NCI-H1436 (cell line): ENCODE measurements around the gene PCK2.
"Not testable (repeated sequence)": the region's sequence is repeated elsewhere in the genome, so short reads cannot be mapped to it uniquely, and the experiment has no call there.

Source experiments
- DNase-seq: peaks from one replicate; lab custom pipeline; 2025; lab: John Stamatoyannopoulos, UW

PCK2 gene

GRCh38 chr14:24093901-24094840, at the start of gene PCK2:
Gene PCK2, plus strand, starts transcription at chr14:24094311. Its CDS starts 95 bp downstream, at chr14:24094406.
- peak; percentile 89 for DNase-seq

DNA sequence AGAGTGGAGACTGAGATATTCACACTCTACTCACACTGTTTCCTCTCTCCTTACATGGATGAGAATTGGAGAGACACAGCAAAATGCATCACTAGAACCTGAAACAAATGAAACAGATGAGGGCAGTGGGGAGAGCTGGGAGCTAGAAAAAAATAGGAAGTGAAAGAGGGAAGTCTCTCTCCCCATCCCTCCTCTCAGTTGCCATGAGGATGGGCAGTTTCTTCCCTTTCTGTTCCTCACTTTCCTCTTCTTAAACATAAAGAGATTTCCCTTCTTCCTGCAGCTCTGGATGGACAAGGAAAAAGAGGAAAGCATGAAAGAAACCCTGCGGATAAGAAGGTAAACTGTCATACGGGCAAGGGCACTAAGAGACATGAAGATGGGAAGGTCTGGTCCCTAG, 45.1 kb upstream of the PCK2 start:
- not testable (repeated sequence) for DNase-seq

DNA sequence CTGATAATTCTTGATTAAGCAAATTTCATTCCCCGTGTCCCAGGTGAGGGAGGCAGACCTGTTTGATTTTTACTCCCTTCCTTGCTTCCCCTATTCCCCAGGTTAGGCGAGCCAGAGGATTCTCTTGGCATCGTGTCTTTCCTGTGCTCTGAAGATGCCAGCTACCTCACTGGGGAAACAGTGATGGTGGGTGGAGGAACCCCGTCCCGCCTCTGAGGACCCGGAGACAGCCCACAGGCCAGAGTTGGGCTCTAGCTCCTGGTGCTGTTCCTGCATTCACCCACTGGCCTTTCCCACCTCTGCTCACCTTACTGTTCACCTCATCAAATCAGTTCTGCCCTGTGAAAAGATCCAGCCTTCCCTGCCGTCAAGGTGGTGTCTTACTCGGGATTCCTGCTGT, 43.4 kb upstream of the PCK2 start:
- DNase-seq: not testable (repeated sequence)

DNA sequence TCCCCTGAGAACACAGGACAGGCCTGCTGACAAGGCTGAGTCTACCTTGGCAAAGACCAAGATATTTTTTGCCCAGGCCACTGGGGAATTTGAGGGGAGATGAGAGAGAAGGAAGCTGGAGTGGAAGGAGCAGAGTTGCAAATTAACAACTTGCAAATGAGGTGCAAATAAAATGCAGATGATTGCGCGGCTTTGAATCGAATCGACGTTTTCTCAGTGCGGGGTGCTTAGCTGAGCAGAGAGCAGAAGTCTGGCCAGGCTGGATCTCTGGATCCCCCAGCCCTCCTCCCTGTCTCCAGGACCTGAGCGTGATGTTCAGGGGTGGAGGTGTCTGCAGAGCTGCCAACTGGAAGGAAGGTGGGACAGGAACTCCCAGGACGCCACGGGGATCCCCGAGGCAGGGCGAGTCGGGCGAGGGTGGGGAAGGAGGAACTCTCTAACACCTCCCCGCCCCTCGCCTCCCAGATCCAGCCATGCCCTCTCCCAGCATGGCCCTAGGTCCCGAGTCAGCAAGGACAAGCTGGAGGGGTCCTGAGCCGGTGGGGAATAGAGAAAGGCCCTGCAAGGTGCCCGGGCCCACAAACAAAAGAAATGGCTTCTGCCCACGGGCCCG, 42.8 kb upstream of the PCK2 start:
- no peak for DNase-seq

GRCh38 chr14:24051789-24052655, 42.1 kb upstream of the PCK2 start, which contains the start of gene CARMIL3:
Gene CARMIL3, plus strand, starts transcription at chr14:24052009. Its CDS starts 145 bp downstream, at chr14:24052154.
- peak; percentile 64 for DNase-seq

- no peak for DNase-seq
These were observed 41.2 kb upstream of the PCK2 start for GRCh38 chr14:24052656-24053547.

DNA sequence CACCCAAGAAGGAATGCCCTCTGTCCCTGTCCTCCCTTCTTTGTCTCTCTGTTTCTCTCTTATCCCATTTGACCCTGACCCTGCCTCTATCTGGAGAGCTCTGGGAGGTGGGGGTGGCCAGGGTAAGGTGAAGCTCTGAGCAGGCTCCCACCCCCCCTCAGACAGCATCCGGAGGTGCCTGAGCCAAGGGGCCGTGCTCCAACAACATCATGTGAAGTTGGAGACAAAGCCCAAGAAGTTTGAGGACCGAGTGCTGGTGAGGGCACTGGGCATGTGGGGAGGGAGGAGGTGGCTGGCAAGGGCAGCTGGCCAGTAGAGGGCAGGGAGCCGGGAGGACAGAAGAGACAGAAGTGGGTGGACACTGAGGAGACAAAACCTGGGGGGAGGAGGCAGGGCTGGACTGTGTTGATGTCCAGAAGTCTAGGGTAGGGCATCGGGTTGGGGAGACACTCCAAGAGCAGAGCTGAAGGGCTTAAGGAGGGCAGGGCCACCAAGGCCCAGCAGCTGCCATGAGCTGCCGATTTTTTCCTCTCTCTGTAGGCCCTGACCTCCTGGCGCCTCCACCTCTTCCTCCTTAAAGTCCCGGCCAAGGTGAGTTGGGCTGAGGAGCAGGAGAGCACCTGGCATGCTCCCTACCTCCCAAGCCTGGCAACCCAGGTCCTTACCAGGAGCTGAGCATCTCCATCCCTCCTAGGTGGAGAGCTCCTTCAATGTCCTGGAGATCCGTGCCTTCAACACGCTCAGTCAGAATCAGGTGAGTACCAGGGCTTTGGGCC, 40.4 kb upstream of the PCK2 start:
- DNase-seq: no peak

DNA sequence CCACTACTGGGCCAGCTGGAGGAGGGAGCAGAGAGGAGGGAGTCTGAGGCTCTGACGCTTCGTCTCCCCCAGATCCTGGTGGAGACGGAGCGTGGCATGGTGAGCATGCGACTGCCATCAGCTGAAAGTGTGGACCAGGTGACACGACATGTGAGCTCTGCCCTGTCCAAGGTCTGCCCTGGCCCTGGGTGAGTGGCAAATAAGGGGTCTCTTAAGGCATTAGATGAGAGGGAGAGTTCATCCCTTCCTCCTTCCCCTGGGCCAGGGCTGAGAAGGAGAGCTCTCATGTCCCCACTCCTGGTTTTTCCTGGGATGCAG, 39.8 kb upstream of the PCK2 start:
- no peak for DNase-seq

DNA sequence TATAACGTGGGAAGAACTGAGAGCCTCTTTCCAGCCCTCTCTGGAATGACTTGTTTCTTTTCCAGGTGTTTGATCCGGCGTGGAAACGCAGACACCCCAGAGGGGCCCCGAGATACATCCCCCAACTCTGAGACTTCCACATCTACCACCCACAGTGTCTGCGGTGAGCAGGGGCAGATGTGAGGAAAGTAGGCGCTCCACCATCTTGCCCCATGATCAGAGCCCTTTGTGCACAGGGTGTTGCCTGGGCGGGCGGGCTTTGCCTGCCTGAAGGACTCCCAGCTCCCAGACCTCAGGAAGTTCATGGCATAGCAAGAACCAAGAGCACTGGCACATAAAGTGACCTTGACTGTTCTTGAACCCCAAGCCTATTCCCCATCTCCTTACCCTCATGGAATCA, 39.5 kb upstream of the PCK2 start:
- no peak for DNase-seq

DNA sequence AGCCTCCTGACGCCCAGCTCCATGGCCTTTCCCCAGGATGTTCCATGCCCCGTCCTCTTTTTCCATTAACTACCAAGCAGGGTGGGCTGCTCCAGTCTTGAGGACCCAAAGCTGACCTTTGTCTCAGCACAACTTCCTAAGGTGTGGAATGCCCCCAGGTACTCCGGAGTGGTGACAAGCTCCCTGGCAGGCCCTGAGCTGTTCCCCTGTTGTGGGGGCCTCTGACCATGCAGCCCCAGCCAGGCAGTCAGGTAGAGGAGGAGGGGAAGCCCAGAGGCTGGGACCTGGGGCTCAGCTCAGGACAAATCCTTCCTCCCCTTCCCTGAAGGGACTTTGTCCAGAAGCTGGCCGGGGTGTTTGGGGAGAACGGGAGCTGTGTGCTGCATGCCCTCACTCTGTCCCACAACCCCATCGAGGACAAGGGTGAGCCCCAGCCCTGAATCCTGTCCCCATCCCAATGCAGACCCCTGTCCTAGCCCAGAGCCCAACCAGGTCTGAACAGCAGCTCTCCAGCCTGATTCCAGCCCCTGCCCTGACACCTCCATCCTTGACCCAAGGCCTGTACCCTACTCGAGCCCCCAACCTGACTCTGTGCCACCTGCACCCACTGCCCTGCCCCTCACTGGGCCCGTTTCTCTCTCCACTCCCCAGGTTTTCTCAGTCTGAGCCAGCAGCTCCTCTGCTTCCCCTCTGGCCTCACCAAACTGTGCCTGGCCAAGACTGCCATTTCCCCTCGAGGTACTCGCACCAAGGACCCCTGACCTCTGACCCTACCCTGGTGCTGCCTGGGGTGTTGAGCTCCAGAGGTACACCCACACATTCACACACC, 37.9 kb upstream of the PCK2 start:
- no peak for DNase-seq

DNA sequence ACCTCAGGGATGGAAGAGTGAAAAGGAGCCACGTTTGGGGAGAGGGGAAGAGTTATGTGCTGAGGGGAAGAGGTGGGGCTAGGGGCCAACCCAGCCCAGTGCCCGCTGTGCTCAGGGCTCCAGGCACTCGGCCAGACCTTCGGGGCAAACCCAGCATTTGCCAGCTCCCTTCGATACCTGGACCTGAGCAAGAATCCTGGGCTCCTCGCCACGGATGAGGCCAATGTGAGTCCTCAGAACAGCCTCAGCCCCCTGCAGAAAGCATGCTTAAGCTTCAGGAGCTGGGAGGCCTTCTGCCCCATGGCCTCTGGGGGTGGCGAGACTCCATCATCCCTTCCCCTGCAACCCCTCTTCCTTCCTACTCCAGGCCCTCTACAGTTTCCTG, 37.3 kb upstream of the PCK2 start:
- no peak for DNase-seq

DNA sequence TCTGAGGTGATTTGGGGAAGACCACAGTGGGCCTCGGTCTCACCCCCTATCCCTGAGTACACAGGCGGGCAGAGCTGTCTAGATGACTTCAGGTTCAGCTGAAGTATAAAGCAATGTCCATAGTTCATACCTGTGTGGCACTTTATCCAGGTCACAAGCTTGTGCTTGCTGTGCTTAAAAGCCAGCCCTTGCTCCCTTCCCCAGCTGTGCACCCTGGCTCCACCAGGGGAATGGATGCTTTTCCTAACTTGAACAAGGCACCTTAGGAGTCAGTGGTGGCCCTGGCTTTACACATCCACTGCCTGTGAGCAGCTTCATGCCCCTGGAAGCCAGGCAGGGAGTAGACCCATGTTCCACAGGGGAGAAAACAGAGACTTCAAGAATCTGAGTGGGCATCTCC, 36.8 kb upstream of the PCK2 start:
- DNase-seq: no peak

DNA sequence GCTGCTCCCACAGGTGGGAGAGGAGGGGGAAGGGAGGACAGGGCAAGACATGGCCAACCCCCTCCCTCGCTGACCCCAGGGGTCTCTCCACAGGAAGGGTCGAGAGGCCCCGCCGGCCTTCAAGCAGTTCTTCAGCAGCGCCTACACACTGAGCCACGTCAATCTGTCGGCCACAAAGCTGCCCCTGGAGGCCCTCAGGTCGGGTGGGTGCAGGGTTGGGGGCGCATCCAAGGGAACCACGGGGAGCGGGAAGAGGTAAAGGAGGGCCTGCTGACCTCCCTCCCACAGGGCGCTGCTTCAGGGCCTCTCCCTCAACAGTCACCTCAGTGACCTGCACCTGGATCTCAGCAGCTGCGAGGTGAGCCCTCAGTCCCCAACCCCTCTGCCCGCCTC, 36.2 kb upstream of the PCK2 start:
- no peak for DNase-seq

GRCh38 chr14:24058260-24058950, 35.7 kb upstream of the PCK2 start:
- DNase-seq: peak; percentile 20

- no peak for DNase-seq
These were observed 35.1 kb upstream of the PCK2 start for GRCh38 chr14:24058951-24059475.

GRCh38 chr14:24059841-24060388, 34.2 kb upstream of the PCK2 start:
- DNase-seq: no peak

GRCh38 chr14:24060443-24060842, 33.7 kb upstream of the PCK2 start:
- no peak for DNase-seq
